A549 (cell line): Measurements from ENCODE around the gene YTHDF2. TPM values are rescaled to one million over a fixed set of nuclear protein-coding genes. Genes with fewer than 3 reads are reported as not detected.

ENCODE experiments used
- ATAC-seq, 2 experiments: fragments of 200-7000 bp in 1 of 2; fragments of >200 bp in 1 of 2; cut with Nextera tagmentation in 1 of 2; cut with Tn5 transposase in 1 of 2; 3 replicates each; pipeline versions ENCODE4 v1.8.0 to v1.9.1; 2018 to 2020; ENCODE audit warnings: mild to moderate bottlenecking in 1 of 2, moderate library complexity in 1 of 2
- CTCF ChIA-PET: fragments of 300-600 bp; sonication (Branson Sonifier 250); formaldehyde crosslinking; extraction: SDS; loops from one replicate; lab custom pipeline; 2021; ENCODE audit warnings: antibody characterized with exemption, inconsistent platforms; lab: Yijun Ruan, JAX
- POLR2A ChIA-PET: fragments of 350-600 bp; formaldehyde crosslinking; extraction: SDS; loops from one replicate; lab custom pipeline; 2021; ENCODE audit warnings: antibody characterized with exemption, inconsistent platforms; lab: Yijun Ruan, JAX
- DNase-seq, 2 experiments: peaks; one replicate each; pipeline versions ENCODE4 v3.0.0 to v3.0.0-alpha.2; 2011 to 2016; ENCODE audit warnings: low read depth in 1 of 2, low spot score in 1 of 2
- FAIRE-seq: peaks from 2 replicates; lab custom pipeline; 2011; peaks lifted over from hg19 to GRCh38; lab: Jason Lieb, UNC
- H3K27ac ChIP-seq, 2 experiments: fragments of >200 bp; sonication (Bioruptor Twin); formaldehyde crosslinking; 3 replicates each; pipeline ENCODE4 v1.5.1; 2016 to 2017
- H3K4me1 ChIP-seq: fragments of >200 bp; sonication (Bioruptor Twin); formaldehyde crosslinking; 3 replicates; pipeline ENCODE4 v1.6.1; 2016
- H3K4me2 ChIP-seq: fragments of >200 bp; sonication (Bioruptor Twin); formaldehyde crosslinking; 3 replicates; pipeline ENCODE4 v1.6.1; 2016
- H3K4me3 ChIP-seq: fragments of >200 bp; sonication (Bioruptor Twin); formaldehyde crosslinking; 3 replicates; pipeline ENCODE4 v1.5.1; 2016
- H3K9me3 ChIP-seq: fragments of >200 bp; sonication (Bioruptor Twin); formaldehyde crosslinking; 3 replicates; pipeline ENCODE4 v1.6.1; 2016
- CBX2 ChIP-seq: fragments of 200-600 bp; sonication (generic); IDR thresholded peaks from 2 replicates; pipeline ENCODE4 v1.6.1; 2016; ENCODE audit warnings: low read depth, mild to moderate bottlenecking, borderline replicate concordance
- CBX8 ChIP-seq: fragments of 200-600 bp; sonication (generic); IDR thresholded peaks from 2 replicates; pipeline ENCODE4 v1.6.1; 2016
- CEBPB ChIP-seq, 2 experiments: fragments of >200 bp in 1 of 2; sonication (Bioruptor Twin) in 1 of 2; formaldehyde crosslinking in 1 of 2; IDR thresholded peaks; 2 replicates each; pipeline ENCODE4 v1.6.1; 2012 to 2016
- CTCF ChIP-seq: fragments of >200 bp; sonication (Bioruptor Twin); formaldehyde crosslinking; IDR thresholded peaks from 3 replicates; pipeline ENCODE4 v1.5.1; 2016
- E2F6 ChIP-seq: IDR thresholded peaks from 2 replicates; pipeline ENCODE4 v1.6.1; 2012; ENCODE audit warnings: low read depth, borderline replicate concordance
- EHMT2 ChIP-seq: fragments of 200-600 bp; sonication (generic); IDR thresholded peaks from 2 replicates; pipeline ENCODE4 v1.6.1; 2016; ENCODE audit warnings: antibody characterized with exemption, low read depth, mild to moderate bottlenecking, moderate library complexity
- ESRRA ChIP-seq: fragments of 150-350 bp; IDR thresholded peaks from 2 replicates; pipeline ENCODE4 v1.6.1; 2014; ENCODE audit warnings: mild to moderate bottlenecking, low read length, borderline replicate concordance
- FOSB ChIP-seq: fragments of 250-450 bp; sonication (Bioruptor Pico); IDR thresholded peaks from 2 replicates; pipeline ENCODE4 v1.5.0; 2020; ENCODE audit warnings: mild to moderate bottlenecking, moderate library complexity
- FOXS1 ChIP-seq: fragments of 250-450 bp; sonication (Bioruptor Pico); IDR thresholded peaks from 2 replicates; pipeline ENCODE4 v1.5.0; 2020; ENCODE audit warnings: mild to moderate bottlenecking, moderate library complexity
- GATA3 ChIP-seq: IDR thresholded peaks from 2 replicates; pipeline ENCODE4 v1.6.1; 2012; ENCODE audit warnings: borderline replicate concordance
- HES2 ChIP-seq: fragments of >200 bp; sonication (Bioruptor Twin); formaldehyde crosslinking; IDR thresholded peaks from 2 replicates; pipeline ENCODE4 v1.6.1; 2016
- JUN ChIP-seq, 2 experiments: fragments of >200 bp; sonication (Bioruptor Twin); formaldehyde crosslinking; IDR thresholded peaks; 2 replicates in 1 of 2; 3 replicates in 1 of 2; pipeline ENCODE4 v1.6.1; 2016 to 2017
- JUNB ChIP-seq: fragments of >200 bp; sonication (Bioruptor Twin); formaldehyde crosslinking; IDR thresholded peaks from 2 replicates; pipeline ENCODE4 v1.6.1; 2016
- KDM5A ChIP-seq: fragments of 200-600 bp; sonication (generic); IDR thresholded peaks from 2 replicates; pipeline ENCODE4 v1.6.1; 2016; ENCODE audit warnings: antibody characterized with exemption, mild to moderate bottlenecking
- MAX ChIP-seq: IDR thresholded peaks from 2 replicates; pipeline ENCODE4 v1.6.1; 2012
- POLR2A ChIP-seq: IDR thresholded peaks from 2 replicates; pipeline ENCODE4 v1.6.1; 2012; ENCODE audit warnings: mild to moderate bottlenecking, low read length
- REST ChIP-seq: fragments of 200-600 bp; sonication (generic); IDR thresholded peaks from 2 replicates; pipeline ENCODE4 v1.6.1; 2016; ENCODE audit warnings: antibody characterized with exemption, mild to moderate bottlenecking, moderate library complexity
- SREBF2 ChIP-seq: fragments of 450-650 bp; IDR thresholded peaks from 2 replicates; pipeline ENCODE4 v1.6.1; 2014; ENCODE audit warnings: mild to moderate bottlenecking, moderate library complexity
- USF2 ChIP-seq: fragments of 450-650 bp; IDR thresholded peaks from 2 replicates; pipeline ENCODE4 v1.6.1; 2014; ENCODE audit warnings: antibody characterized with exemption
- ZC3H11A ChIP-seq: fragments of 450-650 bp; IDR thresholded peaks from 2 replicates; pipeline ENCODE4 v1.6.1; 2014; ENCODE audit warnings: antibody characterized with exemption, mild to moderate bottlenecking
- ZNF302 ChIP-seq: fragments of 250-450 bp; sonication (Bioruptor Pico); IDR thresholded peaks from 2 replicates; pipeline ENCODE4 v1.9.0; 2021; ENCODE audit warnings: inconsistent platforms, mild to moderate bottlenecking, moderate library complexity
- whole genome bisulfite sequencing: methylation state at CpG from one replicate; pipeline ENCODE4 v1.1.6; 2017; ENCODE audit errors: missing lambda C conversion rate; 5-methylcytosine and 5-hydroxymethylcytosine counted together
- polyA plus RNA-seq, 4 experiments: library from polyadenylated mRNA; depleted of rRNA in 3 of 4; stranded (reverse); fragments of >200 nt; fragmentation: RNase III in 1 of 4; extraction: RNeasy Plus Mini Kit Qiagen cat#74134 plus additional on column Dnase treatment in 1 of 4; gene quantifications; 2 replicates in 3 of 4; 3 replicates in 1 of 4; pipeline ENCODE4 v1.2.3, GENCODE V29; 2011 to 2017

The YTHDF2 gene
- polyA plus RNA-seq, 2 of the 4 experiments (the other 2 are of a cell fraction) = 53.2 to 55.6 TPM

GRCh38 chr1:28811766-28812668, 75.3 kb downstream of the YTHDF2 start, which contains the start of gene OPRD1:
OPRD1 (plus strand) TSS chr1:28812170; CDS start chr1:28812384, 214 bp downstream.
- FAIRE-seq (no peak), DNase-seq (no peak), ATAC-seq (peak in 1 of 2 experiments; percentile 14; a peak in 2 of 6 replicates)
- H3K27ac ChIP-seq = no peak within 1 kb of the TSS
- ChIA-PET POLR2A (no interaction called here), CTCF (interaction anchor here (1.7 to 2.4 kb wide), 3 partner anchors 12 to 70 kb away, joined by 5 to 8 read pairs (median 7); no protein-coding TSS in a partner anchor)
- no peaks in the 10 kb centered on the region for H3K4me1 ChIP-seq
- peak within 1 kb of the TSS; percentile 14; the same call in 2 of the 3 replicates for H3K4me3 ChIP-seq
- 7% methylated on average over 17 of the region's 108 CpGs for WGBS
- no peaks in the 10 kb centered on the region for H3K9me3 ChIP-seq
- no peak for TF ChIP-seq GATA3
- no peak for TF ChIP-seq MAX
- TF ChIP-seq CTCF = no peak
- no peak for TF ChIP-seq KDM5A
- no peak for TF ChIP-seq SREBF2
- TF ChIP-seq CBX8 = no peak
- no peak for TF ChIP-seq CEBPB (IDR thresholded peaks at IDR 0.05)
- TF ChIP-seq FOSB = no peak
- no peak for TF ChIP-seq USF2
- peak within 1 kb of the TSS; percentile 63 for H3K4me2 ChIP-seq

GRCh38 chr1:28812669-28813468, 76.1 kb downstream of the YTHDF2 start:
- H3K27ac ChIP-seq = no peak overlapping the region
- CTCF ChIA-PET = interaction anchor here (0.9 to 2.3 kb wide), 2 partner anchors 12 to 64 kb away, joined by 3 to 5 read pairs; no protein-coding TSS in a partner anchor
- no peaks in the 10 kb centered on the region for H3K9me3 ChIP-seq
- no peak for DNase-seq
- 42% methylated on average over 17 of the region's 34 CpGs for WGBS
- no peak overlapping the region; the same call in 2 of the 3 replicates for H3K4me3 ChIP-seq
- TF ChIP-seq ZC3H11A (no peak), EHMT2 (no peak), MAX (no peak), FOSB (no peak), E2F6 (no peak), JUNB (no peak)
- TF ChIP-seq, all 56 proteins: peak for 0
- ATAC-seq (no peak; a peak in 1 of 6 replicates), FAIRE-seq (no peak)
- POLR2A ChIA-PET = no interaction called here
- peak overlapping the region; percentile 63; the same call in 1 of the 3 replicates for H3K4me2 ChIP-seq
- no peaks in the 10 kb centered on the region for H3K4me1 ChIP-seq

GRCh38 chr1:28813931-28814465, 77.3 kb downstream of the YTHDF2 start:
- Histone ChIP-seq H3K4me1 (no peaks in the 10 kb centered on the region), H3K4me2 (no peak overlapping the region), H3K4me3 (no peak overlapping the region), H3K27ac (no peak overlapping the region), H3K9me3 (no peaks in the 10 kb centered on the region)
- no peak for FAIRE-seq
- ATAC-seq = no peak
- POLR2A ChIA-PET = no interaction called here
- CTCF ChIA-PET = interaction anchor here (0.6 to 1.5 kb wide), 2 partner anchors 33 to 64 kb away, joined by 3 to 9 read pairs; no protein-coding TSS in a partner anchor
- DNase-seq = no peak
- WGBS = 65% methylated on average over 11 of the region's 15 CpGs
- TF ChIP-seq ESRRA (no peak), POLR2A (no peak), HES2 (no peak), FOXS1 (no peak), JUN (IDR thresholded peaks at IDR 0.05) (no peak), CEBPB (IDR thresholded peaks at IDR 0.05) (no peak), REST (no peak), ZNF302 (CRISPR knock-in tag) (no peak), CBX2 (no peak)
